Body of pancreas (tissue), 4 donors: ENCODE data around the gene AOX1.

Source experiments
- CTCF ChIP-seq, 7 experiments: fragments of 450-650 bp in 4 of 7; fragments of 200-600 bp in 3 of 7; sonication (generic) in 3 of 7; IDR thresholded peaks; one replicate each; pipeline ENCODE4 v1.5.1; 2016 to 2019; ENCODE audit warnings: antibody characterized with exemption in 7 of 7
- POLR2A ChIP-seq, 3 donors: fragments of 450-650 bp; IDR thresholded peaks; one replicate each; pipeline ENCODE4 v1.6.1; 2016; ENCODE audit warnings: antibody characterized with exemption in 3 of 3, mild to moderate bottlenecking in 2 of 3

GRCh38 chr2:200673191-200673590 is 87.4 kb downstream of the AOX1 start:
- TF ChIP-seq CTCF (IDR thresholded peaks at IDR 0.05) = no peak
- TF ChIP-seq POLR2A (IDR thresholded peaks at IDR 0.05) = no peak
